ENCODE data around the gene MAGI1. TPM values are rescaled to one million over a fixed set of nuclear protein-coding genes. Genes with fewer than 3 reads are reported as not detected.

Gene MAGI1
- total RNA-seq, 2 experiments from 2014 or later, result 0.47 to 0.51 TPM

- ATAC-seq (no peak), DNase-seq (no peak)
- Mint-ChIP-seq H3K4me3 (no peak overlapping the region), H3K27me3 (peaks cover 11% of the 10 kb centered on the region), H3K27ac (no peak overlapping the region), H3K4me1 (ENCODE audit: low read depth) (no peaks in the 10 kb centered on the region), H3K9me3 (no peaks in the 10 kb centered on the region), H3K36me3 (ENCODE audit: low read depth) (no peaks in the 10 kb centered on the region)
- CTCF ChIA-PET, result no interaction called here
- intact Hi-C loops (cut with micrococcal nuclease), result no loop called here
- POLR2A ChIA-PET, result no interaction called here
- TF ChIP-seq, protein P1, sequence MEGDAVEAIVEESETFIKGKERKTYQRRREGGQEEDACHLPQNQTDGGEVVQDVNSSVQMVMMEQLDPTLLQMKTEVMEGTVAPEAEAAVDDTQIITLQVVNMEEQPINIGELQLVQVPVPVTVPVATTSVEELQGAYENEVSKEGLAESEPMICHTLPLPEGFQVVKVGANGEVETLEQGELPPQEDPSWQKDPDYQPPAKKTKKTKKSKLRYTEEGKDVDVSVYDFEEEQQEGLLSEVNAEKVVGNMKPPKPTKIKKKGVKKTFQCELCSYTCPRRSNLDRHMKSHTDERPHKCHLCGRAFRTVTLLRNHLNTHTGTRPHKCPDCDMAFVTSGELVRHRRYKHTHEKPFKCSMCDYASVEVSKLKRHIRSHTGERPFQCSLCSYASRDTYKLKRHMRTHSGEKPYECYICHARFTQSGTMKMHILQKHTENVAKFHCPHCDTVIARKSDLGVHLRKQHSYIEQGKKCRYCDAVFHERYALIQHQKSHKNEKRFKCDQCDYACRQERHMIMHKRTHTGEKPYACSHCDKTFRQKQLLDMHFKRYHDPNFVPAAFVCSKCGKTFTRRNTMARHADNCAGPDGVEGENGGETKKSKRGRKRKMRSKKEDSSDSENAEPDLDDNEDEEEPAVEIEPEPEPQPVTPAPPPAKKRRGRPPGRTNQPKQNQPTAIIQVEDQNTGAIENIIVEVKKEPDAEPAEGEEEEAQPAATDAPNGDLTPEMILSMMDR (IDR thresholded peaks at IDR 0.05), result no peak
Observed at GRCh38 chr3:66004244-66004643, 34.5 kb downstream of the MAGI1 start.

- intact Hi-C loops (cut with micrococcal nuclease), result no loop called here
- TF ChIP-seq, protein P1 (IDR thresholded peaks at IDR 0.05), result no peak
- no peak overlapping the region for H3K27ac Mint-ChIP-seq
- POLR2A ChIA-PET, result no interaction called here
- H3K9me3 Mint-ChIP-seq, result no peaks in the 10 kb centered on the region
- CTCF ChIA-PET, result no interaction called here
- H3K27me3 Mint-ChIP-seq, result peaks cover 2% of the 10 kb centered on the region
- no peak overlapping the region for H3K4me3 Mint-ChIP-seq
- ATAC-seq (no peak), DNase-seq (no peak)
- H3K4me1 Mint-ChIP-seq (ENCODE audit: low read depth), result no peaks in the 10 kb centered on the region
- H3K36me3 Mint-ChIP-seq (ENCODE audit: low read depth), result no peaks in the 10 kb centered on the region
Observed at GRCh38 chr3:66001626-66002025, 37.1 kb downstream of the MAGI1 start.

DNA sequence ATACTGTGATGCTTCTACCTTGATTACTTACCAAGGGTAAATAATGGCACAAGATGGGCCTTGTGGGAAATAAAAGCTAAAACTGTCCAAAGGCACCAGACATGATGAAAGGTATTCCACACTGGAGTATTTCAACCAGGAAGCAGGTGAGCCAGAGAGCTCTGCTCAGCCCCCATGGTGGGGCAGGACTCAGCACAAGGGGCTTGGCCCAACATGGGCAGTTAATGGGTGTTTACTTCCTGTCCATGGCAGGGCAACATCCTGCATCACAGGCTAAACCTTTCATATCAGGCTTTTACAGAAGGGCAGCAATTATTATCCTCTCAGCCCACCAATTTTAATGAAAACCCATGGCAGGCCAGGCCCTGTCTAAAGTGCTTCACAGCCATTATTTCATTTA is 38.2 kb downstream of the MAGI1 start:
- ATAC-seq, result no peak
- Mint-ChIP-seq H3K9me3 (no peaks in the 10 kb centered on the region), H3K27me3 (peaks cover 2% of the 10 kb centered on the region), H3K4me1 (ENCODE audit: low read depth) (no peaks in the 10 kb centered on the region), H3K27ac (no peak overlapping the region), H3K4me3 (no peak overlapping the region), H3K36me3 (ENCODE audit: low read depth) (no peaks in the 10 kb centered on the region)
- DNase-seq, result no peak
- TF ChIP-seq, protein P1 (IDR thresholded peaks at IDR 0.05), result no peak
- ChIA-PET POLR2A (no interaction called here), CTCF (no interaction called here)
- intact Hi-C loops (cut with micrococcal nuclease), result no loop called here

- Mint-ChIP-seq H3K4me3 (no peak overlapping the region), H3K9me3 (no peaks in the 10 kb centered on the region), H3K27me3 (peaks cover 2% of the 10 kb centered on the region), H3K27ac (no peak overlapping the region), H3K36me3 (ENCODE audit: low read depth) (no peaks in the 10 kb centered on the region), H3K4me1 (ENCODE audit: low read depth) (no peaks in the 10 kb centered on the region)
- no peak for DNase-seq
- no peak for ATAC-seq
- POLR2A ChIA-PET, result no interaction called here
- intact Hi-C loops (cut with micrococcal nuclease), result no loop called here
- TF ChIP-seq, protein P1 (IDR thresholded peaks at IDR 0.05), result no peak
- CTCF ChIA-PET, result no interaction called here
Observed at GRCh38 chr3:65999606-66000005, 39.1 kb downstream of the MAGI1 start.

DNA sequence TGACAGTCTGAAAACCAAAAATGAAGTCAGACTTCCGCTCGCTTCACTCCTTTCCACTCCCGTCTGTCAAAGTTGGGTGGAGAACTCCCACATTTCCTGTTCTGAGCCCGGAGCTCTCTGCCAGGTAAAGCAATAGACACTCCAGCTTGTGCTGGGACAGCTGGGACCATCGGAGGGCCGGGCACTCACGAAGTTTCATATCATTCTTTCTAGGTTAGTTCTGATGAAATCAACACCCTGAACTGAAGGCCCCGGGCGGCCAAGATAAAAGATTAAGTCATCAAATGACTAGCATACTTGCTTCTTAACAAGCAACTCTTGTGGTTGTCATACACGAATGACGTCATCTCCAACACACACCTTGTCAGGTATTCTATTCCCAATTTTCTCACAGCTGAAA is 42.1 kb downstream of the MAGI1 start:
- intact Hi-C loops (cut with micrococcal nuclease), result no loop called here
- ChIA-PET CTCF (no interaction called here), POLR2A (no interaction called here)
- ATAC-seq (no peak), DNase-seq (no peak)
- Mint-ChIP-seq H3K4me3 (no peak overlapping the region), H3K27ac (no peak overlapping the region), H3K9me3 (no peaks in the 10 kb centered on the region), H3K4me1 (ENCODE audit: low read depth) (no peaks in the 10 kb centered on the region), H3K27me3 (no peaks in the 10 kb centered on the region), H3K36me3 (ENCODE audit: low read depth) (no peaks in the 10 kb centered on the region)
- TF ChIP-seq, protein P1 (IDR thresholded peaks at IDR 0.05), result no peak
